Suprapubic skin (tissue), 4 donors: ENCODE measurements around the gene GNAL. TPM values are rescaled to one million over a fixed set of nuclear protein-coding genes. Genes with fewer than 3 reads are reported as not detected.

Experiments
- DNase-seq, 2 donors: peaks; one replicate each; pipeline ENCODE4 v3.0.0-alpha.2; 2019; ENCODE audit warnings: low spot score in 2 of 2
- H3K27ac ChIP-seq: fragments of 200-600 bp; sonication (generic); one replicate; pipeline ENCODE4 v1.5.1; 2019
- H3K27me3 ChIP-seq: fragments of 200-600 bp; sonication (generic); one replicate; pipeline ENCODE4 v1.5.1; 2019
- H3K36me3 ChIP-seq: fragments of 200-600 bp; sonication (generic); one replicate; pipeline ENCODE4 v1.5.1; 2019
- H3K4me1 ChIP-seq: fragments of 200-600 bp; sonication (generic); one replicate; pipeline ENCODE4 v1.5.1; 2019
- H3K4me3 ChIP-seq: fragments of 200-600 bp; sonication (generic); one replicate; pipeline ENCODE4 v1.5.1; 2019; ENCODE audit warnings: mild to moderate bottlenecking
- H3K9me3 ChIP-seq: fragments of 200-600 bp; sonication (generic); one replicate; pipeline ENCODE4 v1.5.1; 2019
- CTCF ChIP-seq, 2 donors: fragments of 200-600 bp in 1 of 2; fragments of 450-650 bp in 1 of 2; sonication (generic) in 1 of 2; IDR thresholded peaks; one replicate each; pipeline ENCODE4 v1.5.1; 2016 to 2019; ENCODE audit warnings: antibody characterized with exemption in 2 of 2, mild to moderate bottlenecking in 1 of 2, moderate library complexity in 1 of 2
- EP300 ChIP-seq: sonication (generic); formaldehyde crosslinking; IDR thresholded peaks from one replicate; pipeline ENCODE4 v1.6.1; 2017; ENCODE audit warnings: antibody characterized with exemption
- POLR2A ChIP-seq, 2 donors: fragments of 450-650 bp; IDR thresholded peaks; one replicate each; pipeline ENCODE4 v1.6.1; 2017; ENCODE audit warnings: antibody characterized with exemption in 2 of 2, mild to moderate bottlenecking in 2 of 2, moderate library complexity in 2 of 2
- POLR2AphosphoS5 ChIP-seq, 3 donors: sonication (generic); formaldehyde crosslinking; IDR thresholded peaks; one replicate each; pipeline ENCODE4 v1.6.1; 2017; ENCODE audit warnings: antibody characterized with exemption in 3 of 3
- WGBS: methylation state at CpG from one replicate; pipeline ENCODE4 v1.1.5; 2018; 5-methylcytosine and 5-hydroxymethylcytosine counted together
- total RNA-seq, 4 donors: library from RNA; depleted of rRNA; stranded (reverse); fragments of >200 nt; gene quantifications; one replicate each; pipeline ENCODE4 v1.1.0, GENCODE V29; 2016

GNAL gene
- total RNA-seq, 4 donors from 2014 or later: 8.7 to 17.2 (median 15.0) TPM

- Histone ChIP-seq H3K27ac (no peak overlapping the region), H3K4me1 (no peaks in the 10 kb centered on the region), H3K27me3 (no peaks in the 10 kb centered on the region), H3K4me3 (no peak overlapping the region), H3K36me3 (no peaks in the 10 kb centered on the region), H3K9me3 (no peaks in the 10 kb centered on the region)
- 60% methylated on average over 5 of the region's 5 CpGs for WGBS
- TF ChIP-seq POLR2A (IDR thresholded peaks at IDR 0.05): no peak
- TF ChIP-seq POLR2AphosphoS5 (IDR thresholded peaks at IDR 0.05): no peak
- TF ChIP-seq CTCF (IDR thresholded peaks at IDR 0.05): no peak
- no peak for TF ChIP-seq EP300
- no peak for DNase-seq
Measured at GRCh38 chr18:11834772-11835171, 145.7 kb downstream of the GNAL start.

GRCh38 chr18:11839556-11839955 is 150.5 kb downstream of the GNAL start:
- Histone ChIP-seq H3K9me3 (no peaks in the 10 kb centered on the region), H3K4me1 (no peaks in the 10 kb centered on the region), H3K27ac (no peak overlapping the region), H3K4me3 (no peak overlapping the region), H3K36me3 (no peaks in the 10 kb centered on the region), H3K27me3 (no peaks in the 10 kb centered on the region)
- TF ChIP-seq EP300 (no peak), POLR2AphosphoS5 (IDR thresholded peaks at IDR 0.05) (no peak), POLR2A (IDR thresholded peaks at IDR 0.05) (no peak), CTCF (IDR thresholded peaks at IDR 0.05) (no peak)
- no peak for DNase-seq
- 81% methylated on average over 6 of the region's 6 CpGs for WGBS

- H3K9me3 ChIP-seq: no peaks in the 10 kb centered on the region
- no peaks in the 10 kb centered on the region for H3K27me3 ChIP-seq
- WGBS: 75% methylated on average over 6 of the region's 6 CpGs
- no peaks in the 10 kb centered on the region for H3K36me3 ChIP-seq
- H3K27ac ChIP-seq: no peak overlapping the region
- no peak overlapping the region for H3K4me3 ChIP-seq
- DNase-seq: no peak
- TF ChIP-seq EP300: no peak
- no peak for TF ChIP-seq POLR2A (IDR thresholded peaks at IDR 0.05)
- TF ChIP-seq POLR2AphosphoS5 (IDR thresholded peaks at IDR 0.05): no peak
- TF ChIP-seq CTCF (IDR thresholded peaks at IDR 0.05): no peak
- H3K4me1 ChIP-seq: no peaks in the 10 kb centered on the region
Measured at GRCh38 chr18:11840493-11840892, 151.4 kb downstream of the GNAL start.

GRCh38 chr18:11842562-11842961 is 153.5 kb downstream of the GNAL start:
- 79% methylated on average over 5 of the region's 5 CpGs for WGBS
- TF ChIP-seq CTCF (IDR thresholded peaks at IDR 0.05) (no peak), POLR2A (IDR thresholded peaks at IDR 0.05) (no peak), POLR2AphosphoS5 (IDR thresholded peaks at IDR 0.05) (no peak), EP300 (no peak)
- H3K27ac ChIP-seq: no peak overlapping the region

DNA sequence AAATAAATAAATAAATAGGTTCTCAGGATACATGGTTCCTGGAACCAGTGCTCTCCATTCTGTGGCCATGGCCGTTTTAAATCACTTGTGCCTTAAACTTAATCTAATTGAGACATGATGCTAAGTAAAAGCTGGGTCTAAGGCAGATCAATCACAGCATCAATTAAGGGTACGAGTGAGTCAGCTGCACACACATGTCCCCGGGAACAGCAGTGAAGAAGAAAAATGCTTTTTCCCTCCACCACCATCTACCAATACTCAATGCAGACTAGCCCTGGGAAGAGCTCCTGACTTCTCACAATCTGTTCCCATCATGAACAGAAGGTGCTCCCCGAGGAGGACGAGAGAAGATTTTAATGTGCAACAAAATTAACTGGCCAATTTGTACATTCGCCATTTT is 155.4 kb downstream of the GNAL start:
- H3K27me3 ChIP-seq: no peaks in the 10 kb centered on the region
- no peak overlapping the region for H3K4me3 ChIP-seq
- H3K4me1 ChIP-seq: peaks cover 5% of the 10 kb centered on the region
- no peak for DNase-seq
- 83% methylated on average over 6 of the region's 6 CpGs for WGBS
- no peak for TF ChIP-seq EP300
- no peak for TF ChIP-seq CTCF (IDR thresholded peaks at IDR 0.05)
- no peak for TF ChIP-seq POLR2AphosphoS5 (IDR thresholded peaks at IDR 0.05)
- no peak for TF ChIP-seq POLR2A (IDR thresholded peaks at IDR 0.05)
- no peaks in the 10 kb centered on the region for H3K9me3 ChIP-seq
- H3K36me3 ChIP-seq: no peaks in the 10 kb centered on the region
- no peak overlapping the region for H3K27ac ChIP-seq

More at GRCh38 chr18:11842562-11842961, 153.5 kb downstream of the GNAL start:
- Histone ChIP-seq H3K27me3 (no peaks in the 10 kb centered on the region), H3K4me3 (no peak overlapping the region), H3K4me1 (no peaks in the 10 kb centered on the region), H3K9me3 (no peaks in the 10 kb centered on the region), H3K36me3 (no peaks in the 10 kb centered on the region)
- DNase-seq: no peak
